Naive thymus-derived CD8-positive, alpha-beta T cell (primary cell): Measurements from ENCODE around the gene CEP63. TPM values are rescaled to one million over a fixed set of nuclear protein-coding genes. Genes with fewer than 3 reads are reported as not detected.
"Not testable (repeated sequence)": the region's sequence is repeated elsewhere in the genome, so short reads cannot be mapped to it uniquely, and the experiment has no call there.

Source experiments
- ATAC-seq, 2 donors: fragments of 150-1000 bp; cut with Tn5 transposase in 1 of 2; sonication (Bioruptor Pico), chemical (Tn5 transposase) in 1 of 2; 1 replicate in 1 of 2; 2 replicates in 1 of 2; pipeline ENCODE4 v1.10.0; 2021; ENCODE audit warnings: mild to moderate bottlenecking in 2 of 2, moderate library complexity in 2 of 2
- POLR2A ChIA-PET: fragments of 350-600 bp; sonication (Branson Sonifier 250); formaldehyde crosslinking; loops from one replicate; lab custom pipeline; 2021; ENCODE audit warnings: antibody characterized with exemption; lab: Charles Lee
- DNase-seq, 10 donors: peaks; one replicate each; pipeline versions ENCODE4 v3.0.0 to v3.0.0-alpha.2; 2020 to 2022
- H3K27ac Mint-ChIP-seq, 10 donors: one replicate each; pipeline ENCODE4 v1.8.0; 2020 to 2022; ENCODE audit warnings: mild to moderate bottlenecking in 10 of 10, mixed read lengths in 10 of 10, moderate library complexity in 4 of 10, inconsistent platforms in 1 of 10
- H3K27me3 Mint-ChIP-seq, 5 donors: one replicate each; pipeline ENCODE4 v1.8.0; 2021 to 2022; ENCODE audit warnings: mixed read lengths in 5 of 5
- H3K36me3 Mint-ChIP-seq, 3 donors: one replicate each; pipeline ENCODE4 v1.8.0; 2020 to 2022; ENCODE audit warnings: mixed read lengths in 3 of 3, mild to moderate bottlenecking in 2 of 3, inconsistent platforms in 1 of 3
- H3K4me1 Mint-ChIP-seq, 4 donors: one replicate each; pipeline ENCODE4 v1.8.0; 2021 to 2022; ENCODE audit warnings: mixed read lengths in 4 of 4
- H3K4me3 Mint-ChIP-seq, 10 donors: one replicate each; pipeline ENCODE4 v1.8.0; 2020 to 2022; ENCODE audit warnings: mild to moderate bottlenecking in 10 of 10, mixed read lengths in 10 of 10, moderate library complexity in 6 of 10, inconsistent platforms in 1 of 10
- H3K9me3 Mint-ChIP-seq, 9 donors: one replicate each; pipeline ENCODE4 v1.8.0; 2020 to 2022; ENCODE audit warnings: mixed read lengths in 9 of 9, mild to moderate bottlenecking in 3 of 9, inconsistent platforms in 1 of 9, moderate library complexity in 1 of 9
- polyA plus RNA-seq, 3 donors: library from polyadenylated mRNA; unstranded; fragments of 300-500 nt; fragmentation: Illumina TruSeq; gene quantifications; one replicate each; pipeline ENCODE4 v1.2.3, GENCODE V29; 2021
- total RNA-seq, 8 experiments: library from RNA in 2 of 8; stranded (reverse) in 2 of 8; gene quantifications; one replicate each; pipeline ENCODE4 v1.2.3 and lab custom pipeline; 2021 to 2026

The CEP63 gene
- total and polyA plus RNA-seq, 5 experiments from 2014 or later, result 16.2 to 40.1 (median 32.2) TPM

GRCh38 chr3:134563601-134564000 is 77.7 kb downstream of the CEP63 start:
- H3K9me3 Mint-ChIP-seq, result peaks cover 0 to 7% (median 2%) of the 10 kb centered on the region in 9 donors
- peak overlapping the region in 1 of 10 donors; percentile 8 for H3K27ac Mint-ChIP-seq
- peaks cover 0 to 5% (median 4%) of the 10 kb centered on the region in 4 donors for H3K4me1 Mint-ChIP-seq
- DNase-seq (no peak), ATAC-seq (no peak)
- H3K36me3 Mint-ChIP-seq, result peaks cover 21 to 59% (median 34%) of the 10 kb centered on the region in 3 donors
- H3K4me3 Mint-ChIP-seq, result no peak overlapping the region
- H3K27me3 Mint-ChIP-seq, result no peaks in the 10 kb centered on the region
- POLR2A ChIA-PET, result no interaction called here

GRCh38 chr3:134564991-134565390 is 79.1 kb downstream of the CEP63 start:
- no peak overlapping the region for H3K27ac Mint-ChIP-seq
- H3K36me3 Mint-ChIP-seq, result peaks cover 28 to 45% (median 31%) of the 10 kb centered on the region in 3 donors
- DNase-seq, result no peak
- ATAC-seq, result no peak
- H3K4me3 Mint-ChIP-seq, result no peak overlapping the region
- peaks cover 1 to 21% (median 11%) of the 10 kb centered on the region in 9 donors for H3K9me3 Mint-ChIP-seq
- H3K4me1 Mint-ChIP-seq, result peaks cover 0 to 5% (median 4%) of the 10 kb centered on the region in 4 donors
- POLR2A ChIA-PET, result no interaction called here
- no peaks in the 10 kb centered on the region for H3K27me3 Mint-ChIP-seq

GRCh38 chr3:134567605-134568004 is 81.7 kb downstream of the CEP63 start:
- Mint-ChIP-seq H3K4me1 (peaks cover 0 to 3% (median under 1%) of the 10 kb centered on the region in 4 donors), H3K27me3 (no peaks in the 10 kb centered on the region), H3K27ac (no peak overlapping the region), H3K4me3 (no peak overlapping the region), H3K9me3 (peaks cover 8 to 48% (median 28%) of the 10 kb centered on the region in 9 donors), H3K36me3 (peaks cover 18 to 47% (median 20%) of the 10 kb centered on the region in 3 donors)
- no peak for DNase-seq
- no peak for ATAC-seq
- POLR2A ChIA-PET, result no interaction called here

GRCh38 chr3:134568790-134569189 is 82.9 kb downstream of the CEP63 start:
- Mint-ChIP-seq H3K27ac (no peak overlapping the region), H3K36me3 (peaks cover 11 to 49% (median 12%) of the 10 kb centered on the region in 3 donors), H3K27me3 (peaks cover 0 to 4% (median 0%) of the 10 kb centered on the region in 5 donors), H3K4me1 (peaks cover 0 to 2% (median 0%) of the 10 kb centered on the region in 4 donors), H3K4me3 (no peak overlapping the region), H3K9me3 (peaks cover 8 to 59% (median 34%) of the 10 kb centered on the region in 9 donors)
- POLR2A ChIA-PET, result no interaction called here
- DNase-seq (no peak), ATAC-seq (no peak)

GRCh38 chr3:134569899-134570298 is 84.0 kb downstream of the CEP63 start:
- DNase-seq, H3K27me3 Mint-ChIP-seq, H3K4me3 Mint-ChIP-seq, POLR2A ChIA-PET, H3K27ac Mint-ChIP-seq, ATAC-seq, H3K4me1 Mint-ChIP-seq: not testable (repeated sequence)
- Mint-ChIP-seq H3K36me3 (peaks cover 5 to 46% (median 9%) of the 10 kb centered on the region in 3 donors), H3K9me3 (peaks cover 8 to 62% (median 34%) of the 10 kb centered on the region in 9 donors)

- Mint-ChIP-seq H3K4me1 (no peaks in the 10 kb centered on the region), H3K9me3 (peaks cover 3 to 32% (median 11%) of the 10 kb centered on the region in 9 donors), H3K36me3 (peaks cover 4 to 32% (median 8%) of the 10 kb centered on the region in 3 donors), H3K27me3 (peaks cover 0 to 4% (median 0%) of the 10 kb centered on the region in 5 donors), H3K27ac (no peak overlapping the region), H3K4me3 (no peak overlapping the region)
- ATAC-seq, result no peak
- DNase-seq, result no peak
- POLR2A ChIA-PET, result no interaction called here
Observed at GRCh38 chr3:134576426-134576825, 90.6 kb downstream of the CEP63 start.

- Mint-ChIP-seq H3K9me3 (peaks cover 3 to 28% (median 11%) of the 10 kb centered on the region in 9 donors), H3K36me3 (peaks cover 4 to 32% (median 8%) of the 10 kb centered on the region in 3 donors), H3K4me3 (no peak overlapping the region), H3K27ac (no peak overlapping the region), H3K4me1 (no peaks in the 10 kb centered on the region), H3K27me3 (peaks cover 0 to 4% (median 0%) of the 10 kb centered on the region in 5 donors)
- no peak for ATAC-seq
- DNase-seq, result no peak
- POLR2A ChIA-PET, result interaction anchor here (0.6 kb wide), 1 partner anchor 338 kb away, joined by 3 read pairs; no protein-coding TSS in a partner anchor
Observed at GRCh38 chr3:134576831-134577230, 91.0 kb downstream of the CEP63 start.

GRCh38 chr3:134579141-134579665 is 93.3 kb downstream of the CEP63 start:
- H3K4me3 Mint-ChIP-seq, result no peak overlapping the region
- POLR2A ChIA-PET, result no interaction called here
- no peaks in the 10 kb centered on the region for H3K27me3 Mint-ChIP-seq
- DNase-seq (no peak), ATAC-seq (no peak)
- peaks cover 0 to 15% (median 3%) of the 10 kb centered on the region in 9 donors for H3K9me3 Mint-ChIP-seq
- no peak overlapping the region for H3K27ac Mint-ChIP-seq
- no peaks in the 10 kb centered on the region for H3K4me1 Mint-ChIP-seq
- peaks cover 4 to 11% (median 10%) of the 10 kb centered on the region in 3 donors for H3K36me3 Mint-ChIP-seq

- Mint-ChIP-seq H3K4me1 (no peaks in the 10 kb centered on the region), H3K4me3 (no peak overlapping the region), H3K36me3 (peaks cover 0 to 2% (median 2%) of the 10 kb centered on the region in 3 donors), H3K27ac (no peak overlapping the region), H3K9me3 (peaks cover 0 to 2% (median 0%) of the 10 kb centered on the region in 9 donors), H3K27me3 (peaks cover 0 to 8% (median 0%) of the 10 kb centered on the region in 5 donors)
- DNase-seq (no peak), ATAC-seq (no peak)
- POLR2A ChIA-PET, result no interaction called here
Observed at GRCh38 chr3:134590766-134591165, 104.9 kb downstream of the CEP63 start.

GRCh38 chr3:134592806-134593205 is 106.9 kb downstream of the CEP63 start:
- POLR2A ChIA-PET, result no interaction called here
- ATAC-seq, result no peak

GRCh38 chr3:134594331-134594741 is 108.5 kb downstream of the CEP63 start:
- DNase-seq (no peak), ATAC-seq (no peak)
- no peaks in the 10 kb centered on the region for H3K9me3 Mint-ChIP-seq
- peak overlapping the region in 1 of 10 donors; percentile 40 for H3K27ac Mint-ChIP-seq
- H3K27me3 Mint-ChIP-seq, result peaks cover 0 to 11% (median 0%) of the 10 kb centered on the region in 5 donors
- POLR2A ChIA-PET, result no interaction called here
- no peaks in the 10 kb centered on the region for H3K4me1 Mint-ChIP-seq
- no peaks in the 10 kb centered on the region for H3K36me3 Mint-ChIP-seq
- no peak overlapping the region for H3K4me3 Mint-ChIP-seq

More at GRCh38 chr3:134592806-134593205, 106.9 kb downstream of the CEP63 start:
- no peaks in the 10 kb centered on the region for H3K36me3 Mint-ChIP-seq
- no peak for DNase-seq
- H3K27ac Mint-ChIP-seq, result no peak overlapping the region
- H3K9me3 Mint-ChIP-seq, result no peaks in the 10 kb centered on the region
- no peak overlapping the region for H3K4me3 Mint-ChIP-seq
- H3K4me1 Mint-ChIP-seq, result no peaks in the 10 kb centered on the region
- peaks cover 0 to 7% (median 0%) of the 10 kb centered on the region in 5 donors for H3K27me3 Mint-ChIP-seq

GRCh38 chr3:134594986-134595385 is 109.1 kb downstream of the CEP63 start:
- H3K27ac Mint-ChIP-seq, H3K4me3 Mint-ChIP-seq, ATAC-seq, H3K36me3 Mint-ChIP-seq, H3K9me3 Mint-ChIP-seq, DNase-seq, H3K4me1 Mint-ChIP-seq, POLR2A ChIA-PET: not testable (repeated sequence)
- H3K27me3 Mint-ChIP-seq, result peaks cover 0 to 11% (median 0%) of the 10 kb centered on the region in 5 donors

- Mint-ChIP-seq H3K27ac (no peak overlapping the region), H3K27me3 (peaks cover 0 to 11% (median 5%) of the 10 kb centered on the region in 5 donors), H3K4me1 (peaks cover 3 to 10% (median 8%) of the 10 kb centered on the region in 4 donors), H3K9me3 (no peaks in the 10 kb centered on the region), H3K4me3 (no peak overlapping the region), H3K36me3 (no peaks in the 10 kb centered on the region)
- no peak for ATAC-seq
- POLR2A ChIA-PET, result no interaction called here
- DNase-seq, result no peak
Observed at GRCh38 chr3:134597390-134597970, 111.6 kb downstream of the CEP63 start.
